ENCODE data around the gene IPO7.

- TF ChIP-seq NR1H2 (CRISPR knock-in tag; IDR thresholded peaks at IDR 0.05) (no peak), ELF4 (CRISPR knock-in tag; IDR thresholded peaks at IDR 0.05; ENCODE audit: low read depth) (no peak), HMGXB4 (CRISPR knock-in tag; IDR thresholded peaks at IDR 0.05) (no peak), ZNF138 (CRISPR knock-in tag; conservative IDR thresholded peaks at IDR 0.05) (no peak), CTCF (IDR thresholded peaks at IDR 0.05) (no peak), JAZF1 (CRISPR knock-in tag; IDR thresholded peaks at IDR 0.05) (no peak), FOXP4 (CRISPR knock-in tag; IDR thresholded peaks at IDR 0.05) (no peak), ZNF317 (CRISPR knock-in tag; IDR thresholded peaks at IDR 0.05; ENCODE audit: borderline replicate concordance, low read depth) (no peak), NFYB (CRISPR knock-in tag; conservative IDR thresholded peaks at IDR 0.05; ENCODE audit: low read depth) (no peak), ZBTB43 (CRISPR knock-in tag; IDR thresholded peaks at IDR 0.05) (no peak), JUN (CRISPR knock-in tag; IDR thresholded peaks at IDR 0.05) (no peak), ATF2 (CRISPR knock-in tag; IDR thresholded peaks at IDR 0.05; ENCODE audit: borderline replicate concordance, low read depth) (no peak), ATF6 (CRISPR knock-in tag; IDR thresholded peaks at IDR 0.05) (no peak)
These were observed 105.9 kb downstream of the IPO7 start for GRCh38 chr11:9490376-9490775.
